Measurements from ENCODE around the gene GRAMD1B. TPM values are rescaled to one million over a fixed set of nuclear protein-coding genes. Genes with fewer than 3 reads are reported as not detected.
A peak's percentile ranks its signal among the peaks of the same experiment; 100 is the strongest.

Gene GRAMD1B
- total RNA-seq, 4 donors from 2014 or later, result 1.8 to 4.0 (median 3.0) TPM

- H3K9me3 ChIP-seq, result no peaks in the 10 kb centered on the region
- H3K4me1 ChIP-seq, result no peaks in the 10 kb centered on the region
- no peaks in the 10 kb centered on the region for H3K36me3 ChIP-seq
- no peak for ATAC-seq
- no peak overlapping the region for H3K27ac ChIP-seq
- H3K27me3 ChIP-seq, result no peaks in the 10 kb centered on the region
- H3K4me3 ChIP-seq, result no peak overlapping the region
- TF ChIP-seq POLR2A (IDR thresholded peaks at IDR 0.05), result no peak
- no peak for TF ChIP-seq CTCF (IDR thresholded peaks at IDR 0.05)
- no peak for TF ChIP-seq POLR2AphosphoS5 (IDR thresholded peaks at IDR 0.05)
- no peak for TF ChIP-seq EP300 (IDR thresholded peaks at IDR 0.05)
- 75 to 86% methylated on average over 5 to 8 of the region's 9 CpGs for WGBS, 2 donors (ENCODE audit: low coverage in 1 of 2)
Measured at GRCh38 chr11:123477205-123477907, 47.3 kb downstream of the GRAMD1B start.

GRCh38 chr11:123478352-123478987 is 48.4 kb downstream of the GRAMD1B start:
- Histone ChIP-seq H3K4me1 (no peaks in the 10 kb centered on the region), H3K36me3 (no peaks in the 10 kb centered on the region), H3K27ac (no peak overlapping the region), H3K9me3 (no peaks in the 10 kb centered on the region), H3K4me3 (no peak overlapping the region), H3K27me3 (no peaks in the 10 kb centered on the region)
- WGBS, 2 donors (ENCODE audit: low coverage in 1 of 2), result 30 to 33% methylated on average over 3 of the region's 5 CpGs
- TF ChIP-seq EP300 (IDR thresholded peaks at IDR 0.05) (no peak), CTCF (IDR thresholded peaks at IDR 0.05) (peak; percentile 39 to 78 (median 68))
- ATAC-seq, result peak; percentile 63

GRCh38 chr11:123479048-123479837 is 49.2 kb downstream of the GRAMD1B start:
- no peak overlapping the region for H3K4me3 ChIP-seq
- 73 to 77% methylated on average over 11 to 12 of the region's 12 CpGs for WGBS, 2 donors (ENCODE audit: low coverage in 1 of 2)
- H3K27ac ChIP-seq, result no peak overlapping the region

GRCh38 chr11:123480290-123480815 is 50.3 kb downstream of the GRAMD1B start:
- Histone ChIP-seq H3K36me3 (no peaks in the 10 kb centered on the region), H3K9me3 (no peaks in the 10 kb centered on the region), H3K4me3 (no peak overlapping the region), H3K4me1 (no peaks in the 10 kb centered on the region), H3K27me3 (no peaks in the 10 kb centered on the region), H3K27ac (no peak overlapping the region)
- no peak for ATAC-seq
- no peak for TF ChIP-seq CTCF (IDR thresholded peaks at IDR 0.05)
- TF ChIP-seq POLR2A (IDR thresholded peaks at IDR 0.05), result no peak
- no peak for TF ChIP-seq POLR2AphosphoS5 (IDR thresholded peaks at IDR 0.05)
- TF ChIP-seq EP300 (IDR thresholded peaks at IDR 0.05), result no peak
- 37 to 62% methylated on average over 2 to 3 of the region's 4 CpGs for WGBS, 2 donors (ENCODE audit: low coverage in 1 of 2)

More at GRCh38 chr11:123479048-123479837, 49.2 kb downstream of the GRAMD1B start:
- Histone ChIP-seq H3K4me1 (no peaks in the 10 kb centered on the region), H3K36me3 (no peaks in the 10 kb centered on the region), H3K27me3 (no peaks in the 10 kb centered on the region), H3K9me3 (no peaks in the 10 kb centered on the region)
- ATAC-seq, result no peak
- TF ChIP-seq CTCF (IDR thresholded peaks at IDR 0.05) (no peak), EP300 (IDR thresholded peaks at IDR 0.05) (no peak), POLR2AphosphoS5 (IDR thresholded peaks at IDR 0.05) (no peak), POLR2A (IDR thresholded peaks at IDR 0.05) (no peak)
